ENCODE results near the gene EML6.
A peak's percentile ranks its signal among the peaks of the same experiment; 100 is the strongest.

The EML6 gene

GRCh38 chr2:54967269-54967668 is 243.8 kb downstream of the EML6 start:
- Mint-ChIP-seq H3K27ac (no peak overlapping the region), H3K9me3 (no peaks in the 10 kb centered on the region), H3K4me3 (no peak overlapping the region), H3K4me1 (peaks cover 12% of the 10 kb centered on the region), H3K36me3 (ENCODE audit: low read depth) (peaks cover 55% of the 10 kb centered on the region), H3K27me3 (ENCODE audit: low read depth) (no peaks in the 10 kb centered on the region)
- TF ChIP-seq CTCF (IDR thresholded peaks at IDR 0.05; ENCODE audit: unreplicated experiment in 3 of 3): no peak

DNA sequence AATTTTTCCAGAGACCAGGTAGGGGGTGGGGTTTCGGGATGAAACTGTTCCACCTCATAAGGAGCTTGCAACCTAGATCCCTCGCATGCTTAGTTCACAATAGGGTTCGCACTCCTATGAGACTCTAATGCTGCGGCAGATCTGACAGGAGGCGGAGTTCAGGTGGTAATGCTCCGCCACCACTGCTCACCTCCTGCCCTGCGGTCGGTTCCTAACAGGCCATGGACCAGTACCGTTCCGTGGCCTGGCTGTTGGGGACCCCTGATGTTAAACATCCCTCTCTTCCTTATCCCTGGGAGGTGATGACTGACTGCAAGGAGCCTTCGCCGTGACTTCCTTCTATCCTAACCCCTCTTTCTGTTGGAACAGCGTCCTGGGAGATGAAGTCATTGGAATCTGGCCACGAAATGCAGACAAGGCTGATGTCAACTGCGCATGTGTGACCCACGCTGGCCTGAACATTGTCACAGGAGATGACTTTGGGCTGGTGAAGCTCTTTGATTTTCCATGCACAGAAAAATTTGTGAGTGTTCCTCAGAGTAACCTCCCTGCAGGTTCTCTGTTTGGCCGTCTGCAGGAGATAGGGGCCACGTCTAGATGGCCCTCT is 244.4 kb downstream of the EML6 start:
- H3K36me3 Mint-ChIP-seq (ENCODE audit: low read depth): peaks cover 59% of the 10 kb centered on the region
- H3K9me3 Mint-ChIP-seq: no peaks in the 10 kb centered on the region
- TF ChIP-seq CTCF (IDR thresholded peaks at IDR 0.05; ENCODE audit: unreplicated experiment in 3 of 3): no peak
- peak overlapping the region in 1 of 3 experiments; percentile 21 for H3K27ac Mint-ChIP-seq
- no peaks in the 10 kb centered on the region for H3K27me3 Mint-ChIP-seq (ENCODE audit: low read depth)
- H3K4me3 Mint-ChIP-seq: no peak overlapping the region
- peaks cover 16% of the 10 kb centered on the region for H3K4me1 Mint-ChIP-seq

DNA sequence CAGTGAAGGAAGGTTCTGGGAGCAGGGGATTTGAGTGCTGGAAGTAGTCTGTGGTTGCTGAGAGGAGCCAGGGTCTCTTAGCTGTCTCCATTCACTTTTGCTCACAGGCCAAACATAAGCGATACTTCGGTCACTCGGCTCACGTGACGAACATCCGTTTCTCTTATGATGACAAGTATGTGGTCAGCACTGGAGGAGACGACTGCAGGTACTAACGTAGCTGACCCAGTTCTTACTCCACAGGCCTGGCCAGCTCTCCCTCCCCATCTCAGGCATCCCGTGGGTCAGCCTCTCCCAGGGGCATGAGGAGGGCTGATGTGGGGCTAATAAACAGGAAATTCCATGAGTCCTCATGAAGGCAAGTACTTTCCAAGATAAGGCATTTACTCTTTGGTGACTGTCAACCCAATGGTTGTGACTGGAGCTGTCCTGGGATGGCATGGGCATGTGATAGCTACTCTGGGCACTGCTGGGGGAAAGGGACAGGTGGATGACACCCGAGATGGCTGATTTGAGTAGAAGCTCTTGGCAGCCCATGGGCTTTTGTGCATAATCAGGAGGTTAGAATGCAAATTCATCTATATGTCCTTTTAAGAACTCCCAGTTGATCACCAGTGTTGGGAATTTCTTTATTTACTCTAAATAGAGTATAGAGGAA is 245.2 kb downstream of the EML6 start:
- peaks cover 24% of the 10 kb centered on the region for H3K4me1 Mint-ChIP-seq
- no peak for TF ChIP-seq CTCF (IDR thresholded peaks at IDR 0.05; ENCODE audit: unreplicated experiment in 3 of 3)
- peak overlapping the region in 1 of 3 experiments; percentile 21 for H3K27ac Mint-ChIP-seq
- no peaks in the 10 kb centered on the region for H3K27me3 Mint-ChIP-seq (ENCODE audit: low read depth)
- peaks cover 67% of the 10 kb centered on the region for H3K36me3 Mint-ChIP-seq (ENCODE audit: low read depth)
- no peaks in the 10 kb centered on the region for H3K9me3 Mint-ChIP-seq
- no peak overlapping the region for H3K4me3 Mint-ChIP-seq

DNA sequence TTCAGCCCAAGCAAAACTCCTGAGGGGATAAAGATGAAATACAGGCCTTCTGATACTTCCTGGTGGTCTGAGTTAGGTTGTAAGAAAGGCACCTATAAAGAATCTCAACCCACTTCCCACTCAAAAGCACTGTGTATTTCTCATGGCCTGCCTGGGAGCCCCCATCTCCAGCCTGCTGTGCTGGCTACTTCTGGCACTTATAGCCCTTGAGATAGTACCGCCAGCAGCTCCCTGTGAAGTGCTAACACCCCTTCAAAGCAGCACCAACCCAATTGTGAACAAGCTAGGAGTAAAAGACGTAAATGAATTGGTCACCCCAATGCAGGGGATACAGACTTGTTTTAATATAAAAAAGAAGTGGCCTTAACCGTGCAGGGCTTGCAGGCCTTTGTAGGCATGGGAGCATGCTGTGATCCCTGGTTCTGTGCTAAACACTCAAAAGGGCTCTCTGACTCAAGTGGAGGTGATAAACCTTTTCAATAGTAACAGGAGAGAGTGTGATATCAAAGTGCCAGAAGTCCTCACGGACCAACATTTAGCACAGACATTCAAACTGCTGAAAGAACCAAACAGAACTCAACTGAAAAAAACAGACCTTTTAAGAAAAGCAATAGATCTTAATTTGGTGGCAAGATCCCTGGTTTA is 246.0 kb downstream of the EML6 start:
- no peaks in the 10 kb centered on the region for H3K9me3 Mint-ChIP-seq
- no peak overlapping the region for H3K4me3 Mint-ChIP-seq
- H3K36me3 Mint-ChIP-seq (ENCODE audit: low read depth): peaks cover 70% of the 10 kb centered on the region
- no peak for TF ChIP-seq CTCF (IDR thresholded peaks at IDR 0.05; ENCODE audit: unreplicated experiment in 3 of 3)
- no peak overlapping the region for H3K27ac Mint-ChIP-seq
- H3K27me3 Mint-ChIP-seq (ENCODE audit: low read depth): no peaks in the 10 kb centered on the region
- peaks cover 27% of the 10 kb centered on the region for H3K4me1 Mint-ChIP-seq

GRCh38 chr2:54969940-54970338 is 246.5 kb downstream of the EML6 start:
- Mint-ChIP-seq H3K36me3 (ENCODE audit: low read depth) (peaks cover 73% of the 10 kb centered on the region), H3K9me3 (no peaks in the 10 kb centered on the region), H3K27ac (no peak overlapping the region), H3K4me3 (no peak overlapping the region), H3K27me3 (ENCODE audit: low read depth) (no peaks in the 10 kb centered on the region), H3K4me1 (peaks cover 31% of the 10 kb centered on the region)
- TF ChIP-seq CTCF (IDR thresholded peaks at IDR 0.05; ENCODE audit: unreplicated experiment in 3 of 3): no peak

All from nephron (organoid).